Heart right ventricle (tissue), 16 donors: Measurements from ENCODE around the gene THRSP. TPM values are rescaled to one million over a fixed set of nuclear protein-coding genes. Genes with fewer than 3 reads are reported as not detected.
A peak's percentile ranks its signal among the peaks of the same experiment; 100 is the strongest.
"Not testable (repeated sequence)": the region's sequence is repeated elsewhere in the genome, so short reads cannot be mapped to it uniquely, and the experiment has no call there.

ENCODE experiments used
- ATAC-seq, 8 donors: fragments of 200-7000 bp; cut with Tn5 transposase; one replicate each; pipeline ENCODE4 v1.9.1; 2020; ENCODE audit warnings: mild to moderate bottlenecking in 8 of 8, moderate library complexity in 8 of 8, moderate number of reproducible peaks in 1 of 8
- DNase-seq, 2 donors: peaks; one replicate each; pipeline ENCODE4 v3.0.0-alpha.2; 2020
- H3K27ac ChIP-seq, 10 donors: fragments of 200-600 bp; sonication (generic) in 2 of 10; one replicate each; pipeline versions ENCODE4 v1.5.0 to v1.8.0; 2020 to 2022; ENCODE audit warnings: mild to moderate bottlenecking in 3 of 10
- H3K27me3 ChIP-seq, 7 donors: fragments of 200-600 bp; one replicate each; pipeline ENCODE4 v1.8.0; 2021 to 2022; ENCODE audit warnings: mild to moderate bottlenecking in 2 of 7
- H3K36me3 ChIP-seq, 9 donors: fragments of 200-600 bp; sonication (generic) in 1 of 9; one replicate each; pipeline versions ENCODE4 v1.5.0 to v1.8.0; 2020 to 2022; ENCODE audit warnings: mild to moderate bottlenecking in 2 of 9
- H3K4me1 ChIP-seq, 9 donors: fragments of 200-600 bp; sonication (generic) in 1 of 9; one replicate each; pipeline versions ENCODE4 v1.5.0 to v1.8.0; 2020 to 2022; ENCODE audit warnings: mild to moderate bottlenecking in 4 of 9
- H3K4me3 ChIP-seq, 10 donors: fragments of 200-600 bp; sonication (generic) in 2 of 10; one replicate each; pipeline versions ENCODE4 v1.5.0 to v1.8.0; 2020 to 2022; ENCODE audit warnings: mild to moderate bottlenecking in 7 of 10, moderate library complexity in 2 of 10
- H3K9me3 ChIP-seq, 11 donors: fragments of 200-600 bp in 10 of 11; sonication (generic) in 2 of 11; one replicate each; pipeline versions ENCODE4 v1.5.0 to v1.8.0; 2013 to 2022; ENCODE audit warnings: mild to moderate bottlenecking in 2 of 11, control low read depth in 1 of 11, moderate library complexity in 1 of 11
- WGBS, 2 donors: extraction: QIAGEN DNeasy Blood & Tissue Kit; methylation state at CpG; one replicate each; pipeline ENCODE4 v1.1.7; 2013; ENCODE audit warnings: inconsistent platforms in 1 of 2; 5-methylcytosine and 5-hydroxymethylcytosine counted together
- intact Hi-C, 10 donors: fragments of 100-400 bp; cut with DNase I; formaldehyde crosslinking; loops; one replicate each; pipeline versions ENCODE4 v1.11.1 to v1.14.2; 2022
- polyA plus RNA-seq, 2 donors: library from polyadenylated mRNA; stranded (reverse); fragments of 200-250 nt; gene quantifications; one replicate each; pipeline ENCODE4 v1.2.3, GENCODE V29; 2013
- total RNA-seq, 10 donors: library from RNA; stranded (reverse); fragmentation: NEBNext Ultra II Directional in 3 of 10; extraction: Animal tissue kit (Norgen Biotek cat#: 25700) in 3 of 10; gene quantifications; one replicate each; pipeline versions ENCODE4 v1.2.1 to v1.2.4, GENCODE V29; 2021 to 2023
- TF ChIP-seq, protein P1 (sequence below), 9 donors: fragments of 200-600 bp; sonication (generic) in 2 of 9; IDR thresholded peaks; one replicate each; pipeline versions ENCODE4 v1.5.0 to v1.8.0; 2021 to 2022; ENCODE audit warnings: antibody characterized with exemption in 9 of 9, mild to moderate bottlenecking in 5 of 9, moderate library complexity in 1 of 9
- donor health status: Arrhythmogenic right ventricular cardiomyopathy.
- donor health status: ischemic (EF 13 %, LVEDD 7.1; RV severe dilation, severe dysfunction).
- donor health status: healthy with polysubstance abuse.
- donor health status: DM: no; HTN: yes; CAD: no.
- donor health status: DM: no; HTN: no; CAD: no.
- donor health status: ischemic (EF 25% LVEDD 6.9; RV normal size, moderate dysfunction).
- donor health status: ischemic (EF 25% LVEDD 5.7; RV mildly dilated, moderate dysfunction).
- donor health status: healthy.
- donor health status: DM: yes; HTN: yes; CAD: no.
- donor health status: Ischemic cardiomyopathy.
- donor health status: ischemic (EF 35%, LVEDD 5.7; RV mildly dilated, moderate dysfunction).
- donor health status: nonischemic (EF 11% LVEDD 7.7; RV severe dilation, severe dysfunction).
- donor health status: DM: yes; HTN: yes; CAD: no.
- donor health status: PGD.
- donor health status: ischemic (EF 29% LVEDD 5.4; RV normal size, mild dysfunction).
- donor health status: nonischemic (EF 23%, LVEDD 6.1; RV moderate dilation, normal function).

The THRSP gene
- total and polyA plus RNA-seq, 12 donors = 0.21 to 25.4 (median 4.0) TPM; not detected in 3

DNA sequence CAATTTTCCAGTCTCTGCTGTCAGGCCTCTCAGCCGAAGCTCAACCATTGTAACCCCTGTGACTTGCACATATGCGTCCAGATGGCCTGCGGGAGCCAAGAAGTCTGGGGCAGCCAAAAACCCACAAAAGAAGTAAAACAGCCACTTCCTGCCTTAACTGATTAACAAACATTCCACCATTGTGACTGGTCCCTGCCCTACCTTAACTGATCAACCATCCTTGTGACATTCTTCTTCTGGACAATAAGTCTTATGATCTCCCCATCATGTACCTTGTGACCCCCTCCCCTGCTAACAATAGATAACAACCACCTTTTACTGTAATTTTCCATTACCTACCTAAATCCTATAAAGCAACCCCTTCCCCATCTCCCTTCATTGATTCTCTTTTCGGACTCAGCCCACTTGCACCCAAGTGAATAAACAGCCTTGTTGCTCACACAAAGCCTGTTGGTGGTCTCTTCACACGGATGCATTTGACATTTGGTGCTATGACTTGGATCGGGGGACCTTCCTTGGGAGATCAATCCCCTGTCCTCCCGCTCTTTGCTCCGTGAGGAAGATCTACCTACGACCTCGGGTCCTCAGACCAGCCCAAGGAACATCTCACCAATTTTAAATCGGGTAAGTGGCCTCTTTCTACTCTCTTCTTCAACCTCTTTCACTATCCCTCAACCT, 17.3 kb downstream of the THRSP start:
- ATAC-seq (peak in 4 of 8 donors; percentile 18 to 52 (median 30)), DNase-seq (peak in 1 of 2 donors; percentile 29)
- TF ChIP-seq, protein P1, sequence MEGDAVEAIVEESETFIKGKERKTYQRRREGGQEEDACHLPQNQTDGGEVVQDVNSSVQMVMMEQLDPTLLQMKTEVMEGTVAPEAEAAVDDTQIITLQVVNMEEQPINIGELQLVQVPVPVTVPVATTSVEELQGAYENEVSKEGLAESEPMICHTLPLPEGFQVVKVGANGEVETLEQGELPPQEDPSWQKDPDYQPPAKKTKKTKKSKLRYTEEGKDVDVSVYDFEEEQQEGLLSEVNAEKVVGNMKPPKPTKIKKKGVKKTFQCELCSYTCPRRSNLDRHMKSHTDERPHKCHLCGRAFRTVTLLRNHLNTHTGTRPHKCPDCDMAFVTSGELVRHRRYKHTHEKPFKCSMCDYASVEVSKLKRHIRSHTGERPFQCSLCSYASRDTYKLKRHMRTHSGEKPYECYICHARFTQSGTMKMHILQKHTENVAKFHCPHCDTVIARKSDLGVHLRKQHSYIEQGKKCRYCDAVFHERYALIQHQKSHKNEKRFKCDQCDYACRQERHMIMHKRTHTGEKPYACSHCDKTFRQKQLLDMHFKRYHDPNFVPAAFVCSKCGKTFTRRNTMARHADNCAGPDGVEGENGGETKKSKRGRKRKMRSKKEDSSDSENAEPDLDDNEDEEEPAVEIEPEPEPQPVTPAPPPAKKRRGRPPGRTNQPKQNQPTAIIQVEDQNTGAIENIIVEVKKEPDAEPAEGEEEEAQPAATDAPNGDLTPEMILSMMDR (IDR thresholded peaks at IDR 0.05) = no peak
- intact Hi-C loops = no loop called here
- Histone ChIP-seq H3K4me1 (peaks cover 6 to 41% (median 34%) of the 10 kb centered on the region in 9 donors), H3K9me3 (no peaks in the 10 kb centered on the region), H3K27ac (peak overlapping the region in 7 of 10 donors; percentile 51 to 95 (median 91)), H3K36me3 (peaks cover 0 to 11% (median 0%) of the 10 kb centered on the region in 9 donors), H3K27me3 (no peaks in the 10 kb centered on the region), H3K4me3 (peak overlapping the region in 3 of 10 donors; percentile 10 to 81 (median 28))
- WGBS, 2 donors = 78 to 85% methylated on average over 11 of the region's 11 CpGs

DNA sequence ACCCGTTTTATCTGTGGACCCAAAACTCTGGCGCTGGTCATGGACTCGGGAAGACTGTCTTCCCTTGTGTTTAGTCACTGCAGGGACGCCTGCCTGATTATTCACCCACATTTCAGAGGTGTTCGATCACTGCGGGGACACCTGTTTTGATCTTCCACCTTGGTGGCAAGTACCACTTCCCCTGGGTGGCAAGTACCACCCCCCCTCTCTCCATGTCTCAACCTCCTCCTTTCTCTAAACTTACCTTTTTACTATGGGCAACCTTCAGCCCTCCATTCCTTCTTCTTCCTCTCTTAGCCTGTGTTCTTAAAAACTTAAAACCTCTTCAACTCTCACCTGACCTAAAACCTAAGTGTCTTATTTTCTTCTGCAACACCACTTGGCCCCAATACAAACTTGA, 17.9 kb downstream of the THRSP start:
- TF ChIP-seq, protein P1 (IDR thresholded peaks at IDR 0.05) = no peak
- Histone ChIP-seq H3K27me3 (no peaks in the 10 kb centered on the region), H3K27ac (peak overlapping the region in 4 of 10 donors; percentile 40 to 51 (median 46)), H3K9me3 (no peaks in the 10 kb centered on the region), H3K36me3 (peaks cover 0 to 5% (median 0%) of the 10 kb centered on the region in 9 donors), H3K4me3 (peak overlapping the region in 3 of 10 donors; percentile 10 to 28 (median 27)), H3K4me1 (peaks cover 6 to 35% (median 30%) of the 10 kb centered on the region in 9 donors)
- no peak for DNase-seq
- 89% methylated on average over 6 of the region's 6 CpGs for WGBS, 2 donors
- no peak for ATAC-seq
- intact Hi-C loops = no loop called here

DNA sequence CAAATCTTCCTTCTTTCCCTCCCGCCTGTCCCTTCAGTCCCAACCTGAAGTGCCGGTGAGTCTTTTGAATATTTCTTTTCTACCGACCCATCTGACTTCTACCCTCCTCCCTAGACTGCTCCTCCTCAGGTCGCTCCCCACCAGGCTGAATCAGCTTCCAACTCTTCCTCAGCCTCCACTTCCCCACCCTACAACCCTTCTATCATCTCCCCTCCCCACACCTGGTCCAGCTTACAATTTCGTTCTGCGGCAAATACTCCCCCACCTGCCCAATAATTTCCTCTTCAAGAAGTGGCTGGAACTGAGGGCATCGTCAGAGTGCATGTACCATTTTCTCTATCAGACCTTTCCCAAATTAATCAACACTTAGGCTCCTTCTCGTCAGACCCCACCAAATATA, 18.5 kb downstream of the THRSP start:
- WGBS, 2 donors = 85 to 87% methylated on average over 8 of the region's 8 CpGs
- no peak for DNase-seq

DNA sequence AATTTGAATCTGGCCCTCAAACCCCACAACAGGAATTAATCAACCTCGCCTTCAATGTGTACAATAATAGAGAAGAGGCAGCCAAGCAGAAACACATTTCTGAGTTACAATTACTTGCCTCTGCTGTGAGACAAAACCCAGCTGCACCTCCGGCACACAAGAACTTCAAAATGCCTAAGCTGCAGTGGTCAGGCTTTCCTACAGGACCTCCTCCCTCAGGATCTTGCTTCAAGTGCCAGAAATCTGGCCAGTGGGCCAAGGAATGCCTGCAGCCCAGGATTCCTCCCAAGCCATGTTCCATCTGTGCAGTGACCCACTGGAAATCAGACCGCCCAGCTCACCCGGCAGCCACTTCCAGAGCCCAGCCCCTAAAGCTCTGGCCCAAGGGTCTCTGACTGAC, 19.4 kb downstream of the THRSP start:
- intact Hi-C loops = no loop called here
- Histone ChIP-seq H3K27ac (peak overlapping the region in 2 of 10 donors; percentile 31 to 51), H3K4me3 (peak overlapping the region in 2 of 10 donors; percentile 27 to 28), H3K4me1 (peaks cover 0 to 21% (median 15%) of the 10 kb centered on the region in 9 donors), H3K27me3 (no peaks in the 10 kb centered on the region), H3K36me3 (no peaks in the 10 kb centered on the region), H3K9me3 (no peaks in the 10 kb centered on the region)
- TF ChIP-seq, protein P1 (IDR thresholded peaks at IDR 0.05) = no peak
- DNase-seq (no peak), ATAC-seq (no peak)
- whole genome bisulfite sequencing, 2 donors = 61 to 70% methylated on average over 4 of the region's 4 CpGs

More for the DNA sequence above, 18.5 kb downstream of the THRSP start:
- Histone ChIP-seq H3K4me3 (peak overlapping the region in 3 of 10 donors; percentile 8 to 28 (median 27)), H3K36me3 (no peaks in the 10 kb centered on the region), H3K4me1 (peaks cover 3 to 30% (median 24%) of the 10 kb centered on the region in 9 donors), H3K9me3 (no peaks in the 10 kb centered on the region), H3K27me3 (no peaks in the 10 kb centered on the region), H3K27ac (peak overlapping the region in 2 of 10 donors; percentile 41 to 51)
- intact Hi-C loops = no loop called here
- no peak for ATAC-seq
- TF ChIP-seq, protein P1 (IDR thresholded peaks at IDR 0.05) = no peak

DNA sequence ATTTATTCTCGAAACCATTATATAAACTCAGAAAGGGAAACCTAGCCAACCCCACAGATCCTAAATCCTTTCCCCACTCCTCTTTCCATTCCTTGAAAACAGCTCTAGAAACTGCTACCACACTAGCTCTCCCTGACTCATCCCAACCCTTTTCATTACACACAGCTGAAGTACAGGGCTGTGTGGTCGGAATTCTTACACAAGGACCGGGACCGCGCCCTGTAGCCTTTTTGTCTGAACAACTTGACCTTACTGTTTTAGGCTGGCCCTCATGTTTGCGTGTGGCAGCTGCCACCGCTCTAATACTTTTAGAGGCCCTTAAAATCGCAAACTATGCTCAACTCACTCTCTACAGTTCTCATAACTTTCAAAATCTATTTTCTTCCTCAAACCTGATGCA, 20.8 kb downstream of the THRSP start:
- H3K27me3 ChIP-seq, ATAC-seq, H3K4me3 ChIP-seq, H3K9me3 ChIP-seq, DNase-seq, H3K36me3 ChIP-seq, H3K27ac ChIP-seq, intact Hi-C loops: not testable (repeated sequence)
- 92 to 95% methylated on average over 8 of the region's 8 CpGs for WGBS, 2 donors
- peaks cover 0 to 12% (median 5%) of the 10 kb centered on the region in 9 donors for H3K4me1 ChIP-seq
